NCI-H2196 (cell line): ENCODE measurements around the gene NRG2.

Experiments
- DNase-seq: peaks from one replicate; lab custom pipeline; 2025; ENCODE audit not compliant: unreplicated experiment; lab: John Stamatoyannopoulos, UW

Gene NRG2

GRCh38 chr5:139884734-139885133 is 158.4 kb downstream of the NRG2 start:
- no peak for DNase-seq

- no peak for DNase-seq
These were observed 159.0 kb downstream of the NRG2 start for GRCh38 chr5:139884144-139884543.

GRCh38 chr5:139882961-139883539 is 160.0 kb downstream of the NRG2 start:
- no peak for DNase-seq

- no peak for DNase-seq
These were observed 160.8 kb downstream of the NRG2 start for GRCh38 chr5:139882316-139882715.

GRCh38 chr5:139881143-139881733 is 161.9 kb downstream of the NRG2 start:
- DNase-seq = no peak

GRCh38 chr5:139880416-139881142 is 162.5 kb downstream of the NRG2 start:
- no peak for DNase-seq

GRCh38 chr5:139878093-139878492 is 165.0 kb downstream of the NRG2 start:
- DNase-seq = no peak

- no peak for DNase-seq
These were observed 165.9 kb downstream of the NRG2 start for GRCh38 chr5:139877129-139877597.

GRCh38 chr5:139875957-139876356 is 167.1 kb downstream of the NRG2 start:
- DNase-seq = no peak

- no peak for DNase-seq
These were observed 170.0 kb downstream of the NRG2 start for GRCh38 chr5:139872851-139873794.

- no peak for DNase-seq
These were observed 170.9 kb downstream of the NRG2 start for GRCh38 chr5:139872052-139872766.

- no peak for DNase-seq
These were observed 171.5 kb downstream of the NRG2 start for GRCh38 chr5:139871614-139872013.

GRCh38 chr5:139870677-139871076 is 172.4 kb downstream of the NRG2 start:
- DNase-seq = no peak

- no peak for DNase-seq
These were observed 173.9 kb downstream of the NRG2 start for GRCh38 chr5:139869042-139869790.

- DNase-seq = no peak
These were observed 175.5 kb downstream of the NRG2 start for GRCh38 chr5:139867581-139867980.

- no peak for DNase-seq
These were observed 176.0 kb downstream of the NRG2 start for GRCh38 chr5:139867109-139867508.

- DNase-seq = no peak
These were observed 178.2 kb downstream of the NRG2 start for GRCh38 chr5:139864716-139865483.

GRCh38 chr5:139863855-139864558 is 179.1 kb downstream of the NRG2 start:
- peak; percentile 68 for DNase-seq
